Activated T-helper 17 cell treated with anti-CD3 and anti-CD28 coated beads, Interleukin-2, amount 50 U/mL, for 72 hours (primary cell): Measurements from ENCODE around the gene ACSM4. TPM values are rescaled to one million over a fixed set of nuclear protein-coding genes. Genes with fewer than 3 reads are reported as not detected.
"Not testable (repeated sequence)": the region's sequence is repeated elsewhere in the genome, so short reads cannot be mapped to it uniquely, and the experiment has no call there.

Experiments
- ATAC-seq: fragments of 150-1000 bp; cut with Tn5 transposase; replicated peaks from 2 replicates; pipeline ENCODE4 v1.10.0; 2021; ENCODE audit warnings: mild to moderate bottlenecking, moderate library complexity
- H3K27ac Mint-ChIP-seq: one replicate; pipeline ENCODE4 v1.8.0; 2022; ENCODE audit warnings: mixed read lengths
- H3K27me3 Mint-ChIP-seq: one replicate; pipeline ENCODE4 v1.8.0; 2022; ENCODE audit warnings: mixed read lengths
- H3K36me3 Mint-ChIP-seq: one replicate; pipeline ENCODE4 v1.8.0; 2022; ENCODE audit warnings: low read depth, mild to moderate bottlenecking, mixed read lengths
- H3K4me1 Mint-ChIP-seq: one replicate; pipeline ENCODE4 v1.8.0; 2022; ENCODE audit warnings: mixed read lengths
- H3K4me3 Mint-ChIP-seq: one replicate; pipeline ENCODE4 v1.8.0; 2022; ENCODE audit warnings: mild to moderate bottlenecking, mixed read lengths
- H3K9me3 Mint-ChIP-seq: one replicate; pipeline ENCODE4 v1.8.0; 2022; ENCODE audit warnings: mixed read lengths
- total RNA-seq, 2 donors: library from RNA; stranded (reverse); gene quantifications; one replicate each; pipeline ENCODE4 v1.2.3, GENCODE V29; 2022

Gene ACSM4
- not detected for total RNA-seq

GRCh38 chr12:7303772-7304171, at the start of gene ACSM4:
ACSM4 (plus strand) TSS chr12:7304072; CDS start chr12:7304332, 260 bp downstream.
- H3K9me3 Mint-ChIP-seq = no peaks in the 10 kb centered on the region
- no peaks in the 10 kb centered on the region for H3K36me3 Mint-ChIP-seq
- H3K4me3 Mint-ChIP-seq = no peak within 1 kb of the TSS
- no peak within 1 kb of the TSS for H3K27ac Mint-ChIP-seq
- H3K4me1 Mint-ChIP-seq = no peaks in the 10 kb centered on the region
- H3K27me3 Mint-ChIP-seq = peaks cover 7% of the 10 kb centered on the region
- ATAC-seq = no peak

DNA sequence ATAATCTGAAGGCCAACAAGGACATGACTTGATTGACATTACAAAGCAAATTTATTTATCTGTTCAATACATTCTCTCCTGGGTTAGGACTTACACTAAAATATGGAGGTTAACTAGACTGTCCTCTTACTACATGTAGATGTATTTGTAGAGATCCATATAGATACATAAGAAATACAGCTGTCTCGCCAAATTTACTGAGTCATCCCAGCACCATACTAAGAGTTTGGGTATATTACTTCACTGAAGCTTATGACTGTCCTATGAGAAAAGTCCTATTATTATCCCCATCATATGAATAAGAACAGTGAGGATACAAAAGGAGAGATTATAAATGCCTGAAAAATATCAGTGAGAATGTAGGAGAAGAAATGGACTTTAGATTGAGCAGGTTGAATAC, 44.8 kb upstream of the ACSM4 start:
- Mint-ChIP-seq H3K36me3 (no peaks in the 10 kb centered on the region), H3K4me3 (no peak overlapping the region), H3K27ac (no peak overlapping the region), H3K9me3 (no peaks in the 10 kb centered on the region), H3K27me3 (peaks cover 11% of the 10 kb centered on the region), H3K4me1 (no peaks in the 10 kb centered on the region)
- ATAC-seq = no peak

DNA sequence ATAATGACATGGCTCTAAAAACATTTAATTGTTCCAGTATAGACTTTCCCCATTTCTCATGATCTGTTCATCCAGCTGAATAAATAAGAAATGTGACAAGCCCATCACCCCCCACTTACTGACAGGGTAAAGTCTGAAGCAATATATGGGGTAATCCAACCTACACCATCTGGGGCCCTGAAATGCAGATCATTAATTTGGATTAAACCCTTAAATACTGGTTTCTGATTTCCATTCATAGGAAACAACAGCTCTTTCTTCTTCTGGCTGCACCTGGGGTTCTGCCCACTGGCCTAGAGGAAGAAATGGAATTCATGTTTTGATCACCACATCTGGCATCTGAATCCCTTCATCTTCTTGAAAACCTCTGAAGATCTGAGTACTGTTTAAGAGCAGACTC, 39.3 kb upstream of the ACSM4 start:
- H3K4me1 Mint-ChIP-seq = no peaks in the 10 kb centered on the region
- H3K27me3 Mint-ChIP-seq = peaks cover 8% of the 10 kb centered on the region
- H3K9me3 Mint-ChIP-seq = no peaks in the 10 kb centered on the region
- H3K36me3 Mint-ChIP-seq = no peaks in the 10 kb centered on the region
- ATAC-seq = no peak
- H3K27ac Mint-ChIP-seq = no peak overlapping the region
- H3K4me3 Mint-ChIP-seq = no peak overlapping the region

GRCh38 chr12:7265251-7265650, 38.6 kb upstream of the ACSM4 start:
- no peaks in the 10 kb centered on the region for H3K36me3 Mint-ChIP-seq
- no peak overlapping the region for H3K27ac Mint-ChIP-seq
- H3K4me1 Mint-ChIP-seq = no peaks in the 10 kb centered on the region
- H3K27me3 Mint-ChIP-seq = peaks cover 4% of the 10 kb centered on the region
- no peak for ATAC-seq
- no peak overlapping the region for H3K4me3 Mint-ChIP-seq
- H3K9me3 Mint-ChIP-seq = no peaks in the 10 kb centered on the region

- H3K4me1 Mint-ChIP-seq = no peaks in the 10 kb centered on the region
- ATAC-seq = no peak
Measured at GRCh38 chr12:7269273-7269672, 34.6 kb upstream of the ACSM4 start.

DNA sequence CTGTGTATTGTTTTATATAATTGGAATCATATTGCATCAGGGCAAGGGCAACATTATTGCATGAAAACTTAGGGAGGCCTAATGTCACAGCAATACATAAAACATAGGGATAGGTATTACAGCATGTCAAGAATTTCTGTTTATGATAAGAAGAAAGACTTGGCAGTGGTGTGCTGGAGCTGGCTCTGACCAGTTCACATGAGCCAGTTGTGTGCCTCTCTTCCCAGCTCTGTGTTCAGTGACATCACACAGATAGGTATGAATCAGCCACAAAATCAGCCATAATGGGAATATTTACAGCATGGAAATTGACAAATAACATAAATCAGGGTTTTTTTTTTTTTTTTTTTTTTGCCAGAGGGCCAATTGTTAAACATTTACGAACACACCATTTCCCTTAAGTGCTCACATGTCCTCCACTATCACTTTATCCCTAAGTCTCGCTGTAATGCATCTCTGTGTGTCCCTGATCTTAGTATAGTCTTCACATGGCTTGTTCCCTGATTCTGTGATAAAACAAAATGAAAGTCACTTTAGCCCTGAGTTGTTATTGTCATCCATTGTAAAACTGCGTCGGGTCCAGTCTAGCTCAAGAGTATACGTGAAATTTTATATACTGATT, 31.9 kb upstream of the ACSM4 start:
- ATAC-seq = no peak
- Mint-ChIP-seq H3K27ac (no peak overlapping the region), H3K9me3 (no peaks in the 10 kb centered on the region), H3K4me3 (no peak overlapping the region), H3K36me3 (no peaks in the 10 kb centered on the region), H3K4me1 (no peaks in the 10 kb centered on the region), H3K27me3 (no peaks in the 10 kb centered on the region)

More at GRCh38 chr12:7269273-7269672, 34.6 kb upstream of the ACSM4 start:
- H3K4me3 Mint-ChIP-seq = no peak overlapping the region
- H3K27ac Mint-ChIP-seq = no peak overlapping the region
- H3K36me3 Mint-ChIP-seq = no peaks in the 10 kb centered on the region
- no peaks in the 10 kb centered on the region for H3K9me3 Mint-ChIP-seq
- no peaks in the 10 kb centered on the region for H3K27me3 Mint-ChIP-seq

DNA sequence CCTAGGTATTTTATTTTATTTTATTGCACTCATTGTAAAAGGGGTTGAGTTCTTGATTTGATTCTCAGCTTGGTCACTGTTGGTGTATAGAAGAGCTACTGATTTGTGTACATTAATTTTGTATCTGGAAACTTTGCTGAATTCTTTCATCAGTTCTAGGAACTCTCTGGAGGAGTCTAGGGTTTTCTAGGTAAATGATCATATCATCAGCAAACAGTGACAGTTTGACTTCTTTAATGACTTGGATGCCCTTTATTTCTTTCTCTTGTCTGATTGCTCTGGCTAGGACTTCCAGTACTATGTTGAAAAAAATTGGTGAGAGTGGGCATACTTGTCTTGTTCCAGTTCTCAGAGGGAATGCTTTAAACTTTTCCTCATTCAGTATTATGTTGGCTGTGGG, 28.4 kb upstream of the ACSM4 start:
- H3K27me3 Mint-ChIP-seq, H3K27ac Mint-ChIP-seq, H3K9me3 Mint-ChIP-seq, H3K4me1 Mint-ChIP-seq, ATAC-seq, H3K36me3 Mint-ChIP-seq, H3K4me3 Mint-ChIP-seq: not testable (repeated sequence)

GRCh38 chr12:7282844-7283243, 21.0 kb upstream of the ACSM4 start:
- peaks cover 4% of the 10 kb centered on the region for H3K9me3 Mint-ChIP-seq
- H3K27me3 Mint-ChIP-seq = peaks cover 19% of the 10 kb centered on the region
- H3K4me3 Mint-ChIP-seq = no peak overlapping the region
- peak; percentile 40 for ATAC-seq
- no peak overlapping the region for H3K27ac Mint-ChIP-seq
- H3K36me3 Mint-ChIP-seq = no peaks in the 10 kb centered on the region
- no peaks in the 10 kb centered on the region for H3K4me1 Mint-ChIP-seq

DNA sequence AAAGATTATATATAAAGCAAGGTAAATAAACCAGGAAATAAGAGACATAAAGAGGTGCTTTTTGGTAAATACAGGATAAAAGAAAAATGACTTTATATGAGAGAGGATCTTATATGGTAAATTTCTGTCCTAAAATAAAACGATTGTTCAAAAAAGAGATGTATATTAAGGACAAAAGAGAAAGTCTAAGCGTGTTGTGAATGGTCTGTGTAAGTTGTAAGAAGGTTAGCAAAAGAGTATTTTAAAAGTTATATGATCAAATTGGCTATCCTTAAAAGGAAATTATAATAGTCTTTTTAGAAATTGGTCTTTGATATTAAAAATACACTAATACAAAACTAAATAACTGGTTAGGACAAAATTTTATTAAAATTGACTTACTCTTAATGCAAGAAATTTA, 14.1 kb upstream of the ACSM4 start:
- no peak for ATAC-seq
- no peak overlapping the region for H3K27ac Mint-ChIP-seq
- H3K27me3 Mint-ChIP-seq = peaks cover 8% of the 10 kb centered on the region
- no peaks in the 10 kb centered on the region for H3K36me3 Mint-ChIP-seq
- H3K4me1 Mint-ChIP-seq = no peaks in the 10 kb centered on the region
- peaks cover 4% of the 10 kb centered on the region for H3K9me3 Mint-ChIP-seq
- H3K4me3 Mint-ChIP-seq = no peak overlapping the region

- H3K27ac Mint-ChIP-seq, H3K36me3 Mint-ChIP-seq, H3K4me1 Mint-ChIP-seq: not testable (repeated sequence)
Measured at GRCh38 chr12:7290588-7290987, 13.3 kb upstream of the ACSM4 start.

DNA sequence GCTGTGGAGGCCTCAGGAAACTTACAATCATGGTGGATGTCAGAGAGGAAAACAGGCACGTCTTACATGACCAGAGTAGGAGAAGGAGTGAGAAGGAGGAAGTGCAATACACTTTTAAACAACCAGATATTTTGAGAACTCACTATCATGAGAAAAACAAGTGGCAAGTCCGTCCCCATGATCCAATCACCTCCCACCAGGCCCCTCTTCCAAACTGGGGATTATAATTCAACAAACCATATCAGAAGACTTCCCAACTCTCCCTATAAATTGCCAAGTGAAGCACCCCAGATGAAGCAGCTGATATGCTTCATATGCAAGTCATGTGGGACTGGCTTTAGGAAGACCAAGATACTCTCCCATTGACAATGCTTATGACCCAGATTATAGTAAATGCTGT, 11.6 kb upstream of the ACSM4 start:
- Mint-ChIP-seq H3K27ac (no peak overlapping the region), H3K27me3 (peaks cover 6% of the 10 kb centered on the region)
- ATAC-seq = no peak

More at GRCh38 chr12:7290588-7290987, 13.3 kb upstream of the ACSM4 start:
- H3K27me3 Mint-ChIP-seq, ATAC-seq, H3K9me3 Mint-ChIP-seq, H3K4me3 Mint-ChIP-seq: not testable (repeated sequence)

DNA sequence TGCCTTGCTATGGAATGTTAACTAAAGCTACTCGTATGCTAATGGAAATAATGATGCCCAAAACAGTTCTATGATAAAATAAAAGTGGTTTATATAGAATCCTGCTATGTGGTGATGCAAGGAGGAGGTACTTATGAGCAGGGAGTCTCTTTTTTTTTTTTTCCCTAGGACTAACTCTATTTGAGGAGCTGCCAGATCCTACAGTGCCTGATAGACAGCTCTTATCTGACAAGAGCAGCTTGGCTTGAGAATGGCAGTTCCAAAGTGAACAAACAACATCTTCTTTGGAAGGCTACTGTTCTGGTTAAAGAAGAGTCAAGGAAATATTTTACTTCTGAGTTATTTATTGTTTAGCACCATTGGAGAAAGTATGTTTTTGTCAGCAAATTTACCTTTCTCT, 10.2 kb upstream of the ACSM4 start:
- no peaks in the 10 kb centered on the region for H3K36me3 Mint-ChIP-seq
- peaks cover 6% of the 10 kb centered on the region for H3K27me3 Mint-ChIP-seq
- H3K4me1 Mint-ChIP-seq = no peaks in the 10 kb centered on the region
- H3K27ac Mint-ChIP-seq = no peak overlapping the region
- no peak overlapping the region for H3K4me3 Mint-ChIP-seq
- H3K9me3 Mint-ChIP-seq = no peaks in the 10 kb centered on the region
- ATAC-seq = no peak

More for the DNA sequence above, 11.6 kb upstream of the ACSM4 start:
- no peak overlapping the region for H3K4me3 Mint-ChIP-seq
- no peaks in the 10 kb centered on the region for H3K4me1 Mint-ChIP-seq
- H3K9me3 Mint-ChIP-seq = no peaks in the 10 kb centered on the region
- no peaks in the 10 kb centered on the region for H3K36me3 Mint-ChIP-seq

GRCh38 chr12:7295529-7295928, 8.3 kb upstream of the ACSM4 start:
- Mint-ChIP-seq H3K4me1 (no peaks in the 10 kb centered on the region), H3K9me3 (no peaks in the 10 kb centered on the region), H3K4me3 (no peak overlapping the region), H3K36me3 (no peaks in the 10 kb centered on the region), H3K27ac (no peak overlapping the region), H3K27me3 (peaks cover 9% of the 10 kb centered on the region)
- no peak for ATAC-seq

DNA sequence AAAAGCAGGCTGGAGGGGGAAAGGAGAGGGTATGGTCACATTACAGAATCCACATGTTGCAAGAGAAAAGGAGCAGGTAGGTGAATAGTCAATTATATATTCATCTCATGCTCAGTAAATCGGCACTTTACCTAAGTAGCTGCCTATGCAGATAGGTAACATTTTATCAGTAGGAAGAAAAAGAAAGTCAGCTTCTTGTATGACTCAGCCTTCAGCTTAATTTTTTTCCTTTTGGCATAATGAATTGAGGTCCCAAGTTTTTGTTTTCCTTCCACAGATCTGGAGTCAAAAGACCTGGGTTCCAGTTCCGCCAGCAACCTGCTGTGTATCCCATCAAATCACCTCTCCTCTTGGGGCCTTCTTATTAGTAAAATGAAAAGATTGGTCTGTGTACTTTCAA, 6.0 kb upstream of the ACSM4 start:
- H3K27ac Mint-ChIP-seq = no peak overlapping the region
- H3K36me3 Mint-ChIP-seq = no peaks in the 10 kb centered on the region
- no peaks in the 10 kb centered on the region for H3K9me3 Mint-ChIP-seq
- H3K4me1 Mint-ChIP-seq = no peaks in the 10 kb centered on the region
- H3K27me3 Mint-ChIP-seq = peaks cover 9% of the 10 kb centered on the region
- no peak overlapping the region for H3K4me3 Mint-ChIP-seq
- no peak for ATAC-seq

- peaks cover 7% of the 10 kb centered on the region for H3K27me3 Mint-ChIP-seq
- ATAC-seq = no peak
- H3K9me3 Mint-ChIP-seq = no peaks in the 10 kb centered on the region
- no peaks in the 10 kb centered on the region for H3K36me3 Mint-ChIP-seq
- no peaks in the 10 kb centered on the region for H3K4me1 Mint-ChIP-seq
- H3K27ac Mint-ChIP-seq = no peak overlapping the region
- H3K4me3 Mint-ChIP-seq = no peak overlapping the region
Measured at GRCh38 chr12:7302266-7302986, 1.4 kb upstream of the ACSM4 start.
